H9 (cell line): ENCODE data around the gene ZNF318. TPM values are rescaled to one million over a fixed set of nuclear protein-coding genes. Genes with fewer than 3 reads are reported as not detected.

Experiments used
- DNase-seq: peaks from one replicate; pipeline ENCODE4 v3.0.0-alpha.2; 2017
- H2AFZ ChIP-seq: one replicate; pipeline ENCODE4 v1.6.1; 2013; ENCODE audit warnings: mild to moderate bottlenecking, low read length, control low read depth, moderate library complexity
- H2AK5ac ChIP-seq: 2 replicates; pipeline ENCODE4 v1.6.1; 2013; ENCODE audit warnings: low read length, control low read depth, mixed read lengths; ENCODE audit not compliant: insufficient read length
- H2BK120ac ChIP-seq: one replicate; pipeline ENCODE4 v1.6.1; 2013; ENCODE audit warnings: low read depth, mild to moderate bottlenecking, low read length, control low read depth, inconsistent platforms; ENCODE audit not compliant: poor library complexity, severe bottlenecking
- H2BK12ac ChIP-seq: 2 replicates; pipeline ENCODE4 v1.6.1; 2013; ENCODE audit warnings: low read length, control low read depth, mixed read lengths, low read depth; ENCODE audit not compliant: insufficient read length
- H2BK15ac ChIP-seq: 2 replicates; pipeline ENCODE4 v1.6.1; 2013; ENCODE audit warnings: low read depth, low read length, control low read depth
- H2BK20ac ChIP-seq: one replicate; pipeline ENCODE4 v1.6.1; 2013; ENCODE audit warnings: low read depth, mild to moderate bottlenecking, low read length, control low read depth, inconsistent platforms; ENCODE audit not compliant: poor library complexity, severe bottlenecking
- H2BK5ac ChIP-seq: 2 replicates; pipeline ENCODE4 v1.6.1; 2013; ENCODE audit warnings: low read length, control low read depth, mixed read lengths; ENCODE audit not compliant: insufficient read length
- H3K14ac ChIP-seq: 2 replicates; pipeline ENCODE4 v1.6.1; 2013; ENCODE audit warnings: low read length, control low read depth; ENCODE audit not compliant: insufficient read depth
- H3K18ac ChIP-seq: 2 replicates; pipeline ENCODE4 v1.6.1; 2013; ENCODE audit warnings: low read depth, mild to moderate bottlenecking, mixed read lengths, low read length, control low read depth; ENCODE audit not compliant: insufficient read length
- H3K23ac ChIP-seq: 2 replicates; pipeline ENCODE4 v1.6.1; 2013; ENCODE audit warnings: low read length, control low read depth, mixed read lengths, low read depth; ENCODE audit not compliant: insufficient read length
- H3K23me2 ChIP-seq: 2 replicates; pipeline ENCODE4 v1.6.1; 2013; ENCODE audit warnings: low read depth, mild to moderate bottlenecking, mixed read lengths, low read length, control low read depth; ENCODE audit not compliant: insufficient read length, poor library complexity, severe bottlenecking
- H3K27ac ChIP-seq: 2 replicates; pipeline ENCODE4 v1.5.1; 2013; ENCODE audit warnings: low read length, control low read depth, mixed read lengths, low read depth; ENCODE audit not compliant: insufficient read length
- H3K27me3 ChIP-seq: 2 replicates; pipeline ENCODE4 v1.6.1; 2013; ENCODE audit warnings: low read length, control low read depth, inconsistent platforms; ENCODE audit not compliant: insufficient read depth
- H3K4ac ChIP-seq: 2 replicates; pipeline ENCODE4 v1.6.1; 2013; ENCODE audit warnings: low read depth, mild to moderate bottlenecking, control low read depth, inconsistent platforms, low read length, moderate library complexity
- H3K4me1 ChIP-seq: 2 replicates; pipeline ENCODE4 v1.6.1; 2013; ENCODE audit warnings: low read length, control low read depth, inconsistent platforms; ENCODE audit not compliant: insufficient read depth
- H3K4me2 ChIP-seq: 2 replicates; pipeline ENCODE4 v1.6.1; 2013; ENCODE audit warnings: low read length, control low read depth, mixed read lengths; ENCODE audit not compliant: insufficient read length, insufficient read depth
- H3K56ac ChIP-seq: 2 replicates; pipeline ENCODE4 v1.6.1; 2013; ENCODE audit warnings: low read depth, mild to moderate bottlenecking, mixed read lengths, low read length, control low read depth; ENCODE audit not compliant: insufficient read length
- H3K79me1 ChIP-seq: 2 replicates; pipeline ENCODE4 v1.6.1; 2013; ENCODE audit warnings: low read depth, mild to moderate bottlenecking, moderate library complexity, low read length, control low read depth, inconsistent platforms; ENCODE audit not compliant: insufficient read depth, poor library complexity, severe bottlenecking
- H3K79me2 ChIP-seq: 2 replicates; pipeline ENCODE4 v1.6.1; 2013; ENCODE audit warnings: low read length, control low read depth, inconsistent platforms; ENCODE audit not compliant: insufficient read depth
- H3K9ac ChIP-seq: 2 replicates; pipeline ENCODE4 v1.6.1; 2013; ENCODE audit warnings: low read length, control low read depth, mixed read lengths; ENCODE audit not compliant: insufficient read length; ENCODE audit errors: extremely low read depth
- H3K9me3 ChIP-seq: one replicate; pipeline ENCODE4 v1.6.1; 2013; ENCODE audit warnings: low read depth, low read length, inconsistent platforms; ENCODE audit not compliant: control insufficient read depth
- H3T11ph ChIP-seq: one replicate; pipeline ENCODE4 v1.6.1; 2013; ENCODE audit warnings: mild to moderate bottlenecking, low read length, control low read depth, inconsistent platforms
- H4K20me1 ChIP-seq: one replicate; pipeline ENCODE4 v1.6.1; 2013; ENCODE audit not compliant: control insufficient read depth, insufficient read length, insufficient read depth
- H4K5ac ChIP-seq: 2 replicates; pipeline ENCODE4 v1.6.1; 2013; ENCODE audit warnings: low read depth, mild to moderate bottlenecking, mixed read lengths, low read length, control low read depth; ENCODE audit not compliant: insufficient read length
- H4K8ac ChIP-seq: replicated peaks from 2 replicates; pipeline ENCODE4 v1.6.1; 2013; ENCODE audit warnings: low read length, control low read depth, mixed read lengths, low read depth; ENCODE audit not compliant: insufficient read length
- H4K91ac ChIP-seq: 2 replicates; pipeline ENCODE4 v1.6.1; 2013; ENCODE audit warnings: low read depth, mild to moderate bottlenecking, moderate library complexity, mixed read lengths, low read length, control low read depth; ENCODE audit not compliant: insufficient read length
- H3K27ac Mint-ChIP-seq, 3 experiments: 2 replicates in 2 of 3; 3 replicates in 1 of 3; pipeline ENCODE4 v1.8.0; 2020 to 2021; ENCODE audit warnings: mixed read lengths in 3 of 3, mild to moderate bottlenecking in 1 of 3, moderate library complexity in 1 of 3
- H3K27me3 Mint-ChIP-seq: 2 replicates; pipeline ENCODE4 v1.8.0; 2021; ENCODE audit warnings: low read depth, mild to moderate bottlenecking, moderate library complexity, mixed read lengths
- H3K36me3 Mint-ChIP-seq, 3 experiments: 2 replicates in 2 of 3; 3 replicates in 1 of 3; pipeline ENCODE4 v1.8.0; 2020 to 2021; ENCODE audit warnings: low read depth in 3 of 3, mixed read lengths in 3 of 3; ENCODE audit not compliant: insufficient read depth in 1 of 3
- H3K4me1 Mint-ChIP-seq, 2 experiments: 2 replicates each; pipeline ENCODE4 v1.8.0; 2020; ENCODE audit warnings: mixed read lengths in 2 of 2
- H3K4me3 Mint-ChIP-seq, 2 experiments: 2 replicates in 1 of 2; 3 replicates in 1 of 2; pipeline ENCODE4 v1.8.0; 2020 to 2021; ENCODE audit warnings: mild to moderate bottlenecking in 2 of 2, mixed read lengths in 2 of 2, moderate library complexity in 1 of 2
- H3K9me3 Mint-ChIP-seq, 2 experiments: 2 replicates in 1 of 2; 3 replicates in 1 of 2; pipeline ENCODE4 v1.8.0; 2020; ENCODE audit warnings: mild to moderate bottlenecking in 2 of 2, mixed read lengths in 2 of 2, moderate library complexity in 1 of 2
- CTCF ChIP-seq: fragments of 200-600 bp; sonication (generic); conservative IDR thresholded peaks from 3 replicates; pipeline ENCODE4 v1.8.0; 2021; ENCODE audit warnings: antibody characterized with exemption, mild to moderate bottlenecking
- WGBS: extraction: QIAGEN DNeasy Blood & Tissue Kit; methylation state at CpG from one replicate; pipeline ENCODE4 v1.1.7; 2013; ENCODE audit warnings: missing lambda C conversion rate, low lambda C conversion rate, mixed read lengths; ENCODE audit not compliant: insufficient read length; ENCODE audit errors: extremely low coverage; 5-methylcytosine and 5-hydroxymethylcytosine counted together
- total RNA-seq: library from RNA; stranded (reverse); gene quantifications from 2 replicates; pipeline ENCODE4 v1.2.1, GENCODE V29; 2021

The ZNF318 gene
- total RNA-seq, 1 experiment from 2014 or later = 16.3 TPM

GRCh38 chr6:43318011-43318410 lies 51.4 kb downstream of the ZNF318 start:
- H4K91ac ChIP-seq = no peak overlapping the region
- no peak for DNase-seq
- H3K27me3 ChIP-seq = no peaks in the 10 kb centered on the region
- no peak overlapping the region for H2AK5ac ChIP-seq
- no peak overlapping the region for H3K4me2 ChIP-seq
- H2BK15ac ChIP-seq = no peak overlapping the region
- H3K27ac Mint-ChIP-seq = peak overlapping the region in 1 of 3 experiments; percentile 21; a peak in 1 of 7 replicates
- peaks cover 2% of the 10 kb centered on the region; the same call in 1 of the 2 replicates for H3K27me3 Mint-ChIP-seq
- no peak overlapping the region for H4K5ac ChIP-seq
- H2AFZ ChIP-seq = no peak overlapping the region
- no peak overlapping the region for H2BK120ac ChIP-seq
- no peak overlapping the region for H3T11ph ChIP-seq
- H3K36me3 Mint-ChIP-seq = no peaks in the 10 kb centered on the region
- TF ChIP-seq CTCF = no peak
- H3K18ac ChIP-seq = no peak overlapping the region
- H3K9me3 ChIP-seq = no peaks in the 10 kb centered on the region
- no peak overlapping the region for H3K27ac ChIP-seq
- H3K4me1 Mint-ChIP-seq = peaks cover 11 to 19% of the 10 kb centered on the region in 2 experiments
- no peak overlapping the region for H2BK20ac ChIP-seq
- no peaks in the 10 kb centered on the region for H3K79me1 ChIP-seq
- no peaks in the 10 kb centered on the region for H3K9me3 Mint-ChIP-seq
- no peak overlapping the region for H3K14ac ChIP-seq
- WGBS = no CpG with 5 or more reads among the region's 2 CpGs
- H3K4ac ChIP-seq = no peak overlapping the region
- H3K56ac ChIP-seq = no peak overlapping the region
- no peak overlapping the region for H2BK5ac ChIP-seq
- no peaks in the 10 kb centered on the region for H3K79me2 ChIP-seq
- no peak overlapping the region for H3K4me3 Mint-ChIP-seq
- no peak overlapping the region for H3K23ac ChIP-seq
- H4K20me1 ChIP-seq = no peaks in the 10 kb centered on the region
- H4K8ac ChIP-seq = no peak overlapping the region
- H2BK12ac ChIP-seq = no peak overlapping the region
- no peaks in the 10 kb centered on the region for H3K23me2 ChIP-seq
- no peak overlapping the region for H3K9ac ChIP-seq
- H3K4me1 ChIP-seq = peaks cover 2% of the 10 kb centered on the region
